ENCODE results near the gene OR6J1. TPM values are rescaled to one million over a fixed set of nuclear protein-coding genes. Genes with fewer than 3 reads are reported as not detected.
A peak's percentile ranks its signal among the peaks of the same experiment; 100 is the strongest.

Gene OR6J1
- total RNA-seq, 4 donors from 2014 or later, result 0.12 TPM; not detected in 3

GRCh38 chr14:22601456-22601855 is 42.7 kb downstream of the OR6J1 start:
- WGBS, 2 donors (ENCODE audit: low coverage in 1 of 2), result 83% methylated on average over 2 of the region's 2 CpGs; no CpG with 5 or more reads in 1 of the 2 donors
- peaks cover 3 to 52% of the 10 kb centered on the region in 2 donors for H3K36me3 ChIP-seq

GRCh38 chr14:22600027-22600426 is 44.1 kb downstream of the OR6J1 start:
- no peak overlapping the region for H3K4me3 ChIP-seq
- H3K4me1 ChIP-seq, result peaks cover 5 to 31% (median 14%) of the 10 kb centered on the region in 3 donors
- peak overlapping the region in 1 of 4 donors; percentile 94 for H3K27ac ChIP-seq
- no peaks in the 10 kb centered on the region for H3K27me3 ChIP-seq
- H3K9me3 ChIP-seq, result no peaks in the 10 kb centered on the region
- no peak for TF ChIP-seq POLR2AphosphoS5 (IDR thresholded peaks at IDR 0.05)
- no peak for TF ChIP-seq CTCF (IDR thresholded peaks at IDR 0.05)
- TF ChIP-seq POLR2A (IDR thresholded peaks at IDR 0.05), result no peak
- TF ChIP-seq EP300 (IDR thresholded peaks at IDR 0.05), result no peak
- H3K36me3 ChIP-seq, result peaks cover 3 to 37% of the 10 kb centered on the region in 2 donors
- ATAC-seq, result no peak

More at GRCh38 chr14:22601456-22601855, 42.7 kb downstream of the OR6J1 start:
- Histone ChIP-seq H3K4me1 (peaks cover 5 to 31% (median 14%) of the 10 kb centered on the region in 3 donors), H3K27me3 (no peaks in the 10 kb centered on the region), H3K4me3 (no peak overlapping the region), H3K9me3 (no peaks in the 10 kb centered on the region), H3K27ac (no peak overlapping the region)
- no peak for ATAC-seq
- TF ChIP-seq CTCF (IDR thresholded peaks at IDR 0.05) (no peak), EP300 (IDR thresholded peaks at IDR 0.05) (no peak), POLR2AphosphoS5 (IDR thresholded peaks at IDR 0.05) (no peak), POLR2A (IDR thresholded peaks at IDR 0.05) (no peak)

- no peak for TF ChIP-seq POLR2A (IDR thresholded peaks at IDR 0.05)
- no peak for TF ChIP-seq CTCF (IDR thresholded peaks at IDR 0.05)
- no peak for TF ChIP-seq EP300 (IDR thresholded peaks at IDR 0.05)
- TF ChIP-seq POLR2AphosphoS5 (IDR thresholded peaks at IDR 0.05), result no peak
- no peaks in the 10 kb centered on the region for H3K9me3 ChIP-seq
- peak overlapping the region; percentile 80 to 93 for H3K4me3 ChIP-seq
- no peaks in the 10 kb centered on the region for H3K27me3 ChIP-seq
- no peak for ATAC-seq
- 71 to 85% methylated on average over 2 to 3 of the region's 3 CpGs for WGBS, 2 donors (ENCODE audit: low coverage in 1 of 2)
- peaks cover 5 to 31% (median 14%) of the 10 kb centered on the region in 3 donors for H3K4me1 ChIP-seq
- peak overlapping the region; percentile 85 to 94 (median 87) for H3K27ac ChIP-seq
- H3K36me3 ChIP-seq, result peaks cover 3 to 30% of the 10 kb centered on the region in 2 donors
Observed at GRCh38 chr14:22599349-22599748, 44.8 kb downstream of the OR6J1 start.

GRCh38 chr14:22598896-22599244 is 45.3 kb downstream of the OR6J1 start:
- peak; percentile 86 for ATAC-seq
- Histone ChIP-seq H3K27me3 (no peaks in the 10 kb centered on the region), H3K4me3 (peak overlapping the region; percentile 80 to 93), H3K9me3 (no peaks in the 10 kb centered on the region), H3K4me1 (peaks cover 5 to 31% (median 14%) of the 10 kb centered on the region in 3 donors), H3K36me3 (peaks cover 3 to 26% of the 10 kb centered on the region in 2 donors), H3K27ac (peak overlapping the region; percentile 85 to 94 (median 87))
- 0 to 6% methylated on average over 3 to 5 of the region's 5 CpGs for WGBS, 2 donors (ENCODE audit: low coverage in 1 of 2)
- TF ChIP-seq CTCF (IDR thresholded peaks at IDR 0.05) (peak in 3 of 4 experiments; percentile 42 to 45 (median 43)), POLR2AphosphoS5 (IDR thresholded peaks at IDR 0.05) (peak; percentile 50), POLR2A (IDR thresholded peaks at IDR 0.05) (no peak)

GRCh38 chr14:22598099-22598895 is 45.9 kb downstream of the OR6J1 start, which contains the start of gene ABHD4:
Gene ABHD4, plus strand, starts transcription at chr14:22598300. Its CDS starts 7 bp downstream, at chr14:22598307.
- 0% methylated on average over 4 to 6 of the region's 49 CpGs for WGBS, 2 donors (ENCODE audit: low coverage in 1 of 2)
- TF ChIP-seq EP300 (IDR thresholded peaks at IDR 0.05) (no peak), POLR2A (IDR thresholded peaks at IDR 0.05) (peak in 1 of 2 donors; percentile 70), CTCF (IDR thresholded peaks at IDR 0.05) (no peak), POLR2AphosphoS5 (IDR thresholded peaks at IDR 0.05) (peak; percentile 79)

More at GRCh38 chr14:22598099-22598895, 45.9 kb downstream of the OR6J1 start, which contains the start of gene ABHD4:
- Histone ChIP-seq H3K27ac (peak within 1 kb of the TSS; percentile 85 to 94 (median 87)), H3K4me1 (peaks cover 5 to 31% (median 14%) of the 10 kb centered on the region in 3 donors), H3K4me3 (peak within 1 kb of the TSS; percentile 80 to 93), H3K27me3 (no peaks in the 10 kb centered on the region), H3K9me3 (no peaks in the 10 kb centered on the region), H3K36me3 (peaks cover 0 to 20% of the 10 kb centered on the region in 2 donors)
- peak; percentile 94 for ATAC-seq

All from gastroesophageal sphincter (tissue), 4 donors.